Fibroblast of mammary gland (primary cell): ENCODE measurements around the gene IL1RL2.
A peak's percentile ranks its signal among the peaks of the same experiment; 100 is the strongest.

Source experiments
- DNase-seq: peaks from one replicate; pipeline ENCODE4 v3.0.0-alpha.2; 2010; ENCODE audit warnings: low read depth
- H3K4me3 ChIP-seq: 2 replicates; pipeline ENCODE4 v1.5.1; 2011; ENCODE audit warnings: low read depth, mild to moderate bottlenecking, low read length, moderate library complexity; ENCODE audit not compliant: control insufficient read depth
- TF ChIP-seq, protein P1 (sequence below): conservative IDR thresholded peaks from 2 replicates; pipeline ENCODE4 v1.5.1; 2011; ENCODE audit warnings: low read depth, low read length, inconsistent platforms; ENCODE audit not compliant: control insufficient read depth, insufficient read depth

The IL1RL2 gene

DNA sequence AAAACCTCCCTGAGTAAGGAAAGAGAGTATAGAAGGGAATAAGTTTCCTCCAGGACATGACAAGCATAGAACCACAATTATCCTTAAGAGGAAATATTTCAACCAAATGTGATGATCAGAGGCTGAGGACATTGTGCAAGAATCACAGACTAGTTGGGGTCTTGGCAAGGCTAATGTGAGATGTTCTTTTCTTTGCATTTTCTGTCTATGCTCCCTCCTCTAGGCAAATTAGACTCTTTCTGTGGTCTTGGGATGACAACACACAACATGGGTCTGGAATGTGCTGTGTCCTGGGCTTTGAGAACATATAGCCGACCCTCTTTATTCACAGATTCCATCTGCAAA lies 92.5 kb downstream of the IL1RL2 start:
- TF ChIP-seq, protein P1, sequence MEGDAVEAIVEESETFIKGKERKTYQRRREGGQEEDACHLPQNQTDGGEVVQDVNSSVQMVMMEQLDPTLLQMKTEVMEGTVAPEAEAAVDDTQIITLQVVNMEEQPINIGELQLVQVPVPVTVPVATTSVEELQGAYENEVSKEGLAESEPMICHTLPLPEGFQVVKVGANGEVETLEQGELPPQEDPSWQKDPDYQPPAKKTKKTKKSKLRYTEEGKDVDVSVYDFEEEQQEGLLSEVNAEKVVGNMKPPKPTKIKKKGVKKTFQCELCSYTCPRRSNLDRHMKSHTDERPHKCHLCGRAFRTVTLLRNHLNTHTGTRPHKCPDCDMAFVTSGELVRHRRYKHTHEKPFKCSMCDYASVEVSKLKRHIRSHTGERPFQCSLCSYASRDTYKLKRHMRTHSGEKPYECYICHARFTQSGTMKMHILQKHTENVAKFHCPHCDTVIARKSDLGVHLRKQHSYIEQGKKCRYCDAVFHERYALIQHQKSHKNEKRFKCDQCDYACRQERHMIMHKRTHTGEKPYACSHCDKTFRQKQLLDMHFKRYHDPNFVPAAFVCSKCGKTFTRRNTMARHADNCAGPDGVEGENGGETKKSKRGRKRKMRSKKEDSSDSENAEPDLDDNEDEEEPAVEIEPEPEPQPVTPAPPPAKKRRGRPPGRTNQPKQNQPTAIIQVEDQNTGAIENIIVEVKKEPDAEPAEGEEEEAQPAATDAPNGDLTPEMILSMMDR = no peak
- DNase-seq = no peak
- no peak overlapping the region for H3K4me3 ChIP-seq

DNA sequence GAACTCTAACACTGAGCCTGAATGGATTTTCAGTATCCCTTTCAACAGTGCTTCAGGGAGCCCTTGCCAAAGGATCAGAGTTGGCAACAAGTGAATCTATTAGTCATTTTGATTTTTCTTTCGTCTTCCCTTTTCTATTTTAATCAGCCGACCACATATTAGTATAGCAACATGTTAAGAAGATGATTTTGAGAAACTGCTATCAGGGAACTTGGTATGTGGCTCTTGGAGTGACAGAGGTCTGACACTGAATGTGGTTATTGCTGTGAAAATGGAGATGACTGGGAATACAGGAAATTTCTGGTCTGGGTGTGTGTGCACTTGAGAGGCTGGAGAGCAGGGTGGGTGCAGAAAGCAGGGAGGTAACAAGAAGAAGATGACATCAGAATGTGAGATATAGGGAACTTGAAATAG lies 95.9 kb downstream of the IL1RL2 start:
- no peak overlapping the region for H3K4me3 ChIP-seq
- TF ChIP-seq, protein P1 = no peak
- DNase-seq = peak; percentile 12

DNA sequence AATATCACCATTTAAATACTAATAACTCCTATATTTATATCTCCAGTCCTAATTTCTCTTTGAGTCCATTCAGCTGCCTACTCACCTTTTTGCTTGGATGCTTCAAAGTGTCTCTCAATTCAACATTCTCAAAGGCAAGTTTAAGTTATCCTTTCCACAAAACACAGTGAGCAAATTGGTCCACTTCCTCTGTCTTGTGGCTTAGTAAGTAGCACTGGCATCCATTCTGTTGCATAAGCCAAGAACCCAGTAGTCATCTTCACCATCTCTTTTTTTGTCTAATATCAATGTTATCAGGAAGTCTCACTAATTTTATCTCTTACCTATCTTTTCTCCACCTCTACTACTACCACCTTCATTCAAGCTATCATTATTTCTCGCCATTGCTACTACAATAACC lies 97.2 kb downstream of the IL1RL2 start:
- no peak overlapping the region for H3K4me3 ChIP-seq
- TF ChIP-seq, protein P1 = no peak
- DNase-seq = peak; percentile 43

DNA sequence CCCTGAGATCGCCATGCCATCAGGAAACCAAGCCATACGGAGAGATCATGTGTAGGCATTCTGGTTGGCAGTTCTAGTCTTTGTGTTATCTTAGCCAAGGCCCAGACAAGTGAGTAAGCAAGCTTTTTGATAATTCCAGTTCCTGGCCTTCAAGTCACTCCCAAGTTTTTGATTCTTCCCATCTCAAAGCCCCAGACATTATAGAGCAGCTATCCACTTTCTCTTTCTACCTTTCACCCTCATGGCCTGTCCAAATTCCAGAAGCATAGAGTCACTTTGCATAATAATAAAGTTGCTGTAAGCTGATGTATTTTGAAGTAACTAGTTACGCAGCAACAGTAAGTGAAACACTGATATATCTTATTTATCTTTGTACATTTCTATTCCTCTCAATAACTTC lies 97.8 kb downstream of the IL1RL2 start:
- TF ChIP-seq, protein P1 = no peak
- H3K4me3 ChIP-seq = no peak overlapping the region
- no peak for DNase-seq

DNA sequence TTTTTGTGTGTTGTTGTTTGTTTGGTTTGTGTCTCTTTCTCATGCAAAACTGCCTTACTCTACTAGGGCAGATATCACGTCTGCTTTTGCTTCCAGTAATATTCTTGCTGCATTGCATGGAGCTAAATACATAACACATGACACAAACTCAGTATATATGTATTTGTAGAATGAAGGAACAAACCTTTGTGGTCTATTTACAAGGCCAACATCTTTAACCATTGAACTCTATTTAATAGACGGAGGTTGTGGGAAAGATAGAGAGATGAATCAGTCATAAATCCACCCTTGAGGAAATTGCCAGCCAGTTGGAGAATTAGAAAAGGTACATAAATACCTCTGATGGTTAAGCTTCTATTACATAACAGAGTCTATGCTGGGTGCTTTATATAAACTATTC lies 98.5 kb downstream of the IL1RL2 start:
- H3K4me3 ChIP-seq = no peak overlapping the region
- DNase-seq = no peak
- TF ChIP-seq, protein P1 = no peak

DNA sequence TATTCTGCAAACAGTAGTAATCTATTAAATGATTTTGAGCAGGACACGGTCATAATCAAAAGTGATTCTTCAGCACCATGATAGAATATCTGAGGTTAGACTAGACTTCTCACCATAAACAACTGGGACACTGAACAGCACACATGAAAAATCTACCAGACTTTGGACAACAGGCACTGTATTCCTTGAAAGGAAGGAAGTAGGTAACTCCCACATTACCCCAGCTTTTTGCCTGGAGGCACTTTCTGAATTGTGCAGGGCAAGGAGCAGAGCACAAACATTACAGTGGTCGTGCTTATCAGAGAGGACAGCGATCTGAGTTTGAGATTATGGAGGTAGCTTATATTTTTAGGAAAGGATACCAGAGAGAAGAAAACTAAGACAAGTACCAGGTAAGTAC lies 99.2 kb downstream of the IL1RL2 start:
- no peak overlapping the region for H3K4me3 ChIP-seq
- TF ChIP-seq, protein P1 = no peak
- no peak for DNase-seq

DNA sequence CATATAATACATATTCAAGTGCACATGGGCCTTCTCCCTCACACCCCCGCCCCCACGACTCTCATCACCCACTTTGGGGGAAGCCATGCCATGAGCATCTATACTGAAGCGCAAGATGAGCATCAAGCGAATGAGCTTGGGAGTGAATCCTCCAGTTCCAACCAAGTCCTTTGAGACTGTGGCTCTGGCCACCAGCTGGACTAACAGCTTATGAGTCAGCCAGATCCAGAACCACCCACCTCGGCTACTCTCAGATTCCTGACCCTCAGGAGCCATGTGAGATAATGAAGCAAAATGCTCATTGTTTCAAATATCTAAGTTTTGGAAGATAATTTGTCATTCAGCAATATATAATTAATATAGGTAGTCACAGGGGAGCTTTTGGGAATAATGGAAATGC lies 102.3 kb downstream of the IL1RL2 start:
- no peak overlapping the region for H3K4me3 ChIP-seq
- TF ChIP-seq, protein P1 = no peak
- DNase-seq = peak; percentile 49
